MCF 10A (cell line): ENCODE measurements around the gene NPW. TPM values are rescaled to one million over a fixed set of nuclear protein-coding genes. Genes with fewer than 3 reads are reported as not detected.

Source experiments
- BruUV-seq: library from RNA; stranded (reverse); fragments of 400-500 nt; replicated peaks from 2 replicates; lab custom pipeline; 2021; lab: Mats Ljungman, UMichigan
- CTCF ChIA-PET: fragments of 300-600 bp; sonication (Branson Sonifier 250); formaldehyde crosslinking; extraction: SDS; loops from one replicate; lab custom pipeline; 2021; ENCODE audit warnings: antibody characterized with exemption, inconsistent platforms; lab: Yijun Ruan, JAX
- POLR2A ChIA-PET: fragments of 300-600, 350-650 bp; sonication (Branson Sonifier 250); formaldehyde crosslinking; extraction: SDS; loops from one replicate; lab custom pipeline; 2020; ENCODE audit warnings: antibody characterized with exemption, inconsistent platforms; lab: Yijun Ruan, JAX
- DNase-seq: peaks from one replicate; pipeline ENCODE4 v3.0.0-alpha.2; 2018; ENCODE audit not compliant: unreplicated experiment
- H3K27ac Mint-ChIP-seq: one replicate; pipeline ENCODE4 v1.8.0; 2022; ENCODE audit warnings: mild to moderate bottlenecking, low read depth, mixed read lengths; ENCODE audit not compliant: unreplicated experiment
- H3K27me3 Mint-ChIP-seq: one replicate; pipeline ENCODE4 v1.8.0; 2022; ENCODE audit warnings: mixed read lengths; ENCODE audit not compliant: insufficient read depth, unreplicated experiment
- H3K36me3 Mint-ChIP-seq: one replicate; pipeline ENCODE4 v1.8.0; 2022; ENCODE audit warnings: mild to moderate bottlenecking, moderate library complexity, mixed read lengths; ENCODE audit not compliant: insufficient read depth, unreplicated experiment
- H3K4me1 Mint-ChIP-seq: one replicate; pipeline ENCODE4 v1.8.0; 2022; ENCODE audit warnings: mixed read lengths; ENCODE audit not compliant: insufficient read depth, unreplicated experiment
- H3K4me3 Mint-ChIP-seq: one replicate; pipeline ENCODE4 v1.8.0; 2022; ENCODE audit warnings: mild to moderate bottlenecking, moderate library complexity, mixed read lengths; ENCODE audit not compliant: unreplicated experiment
- H3K9me3 Mint-ChIP-seq: one replicate; pipeline ENCODE4 v1.8.0; 2022; ENCODE audit warnings: mixed read lengths; ENCODE audit not compliant: unreplicated experiment
- intact Hi-C: fragments of 100-400 bp; cut with micrococcal nuclease; formaldehyde crosslinking; loops from 2 replicates; pipeline ENCODE4 v1.14.1; 2022
- total RNA-seq: library from RNA; stranded (reverse); gene quantifications from 2 replicates; pipeline ENCODE4 v1.2.3, GENCODE V29; 2022
- TF ChIP-seq, protein P1 (sequence below): fragments of 200-600 bp; IDR thresholded peaks from one replicate; pipeline ENCODE4 v1.8.0; 2022; ENCODE audit warnings: antibody characterized with exemption, mild to moderate bottlenecking; ENCODE audit not compliant: unreplicated experiment

The NPW gene
- total RNA-seq, 1 experiment from 2014 or later, result 4.9 TPM

DNA sequence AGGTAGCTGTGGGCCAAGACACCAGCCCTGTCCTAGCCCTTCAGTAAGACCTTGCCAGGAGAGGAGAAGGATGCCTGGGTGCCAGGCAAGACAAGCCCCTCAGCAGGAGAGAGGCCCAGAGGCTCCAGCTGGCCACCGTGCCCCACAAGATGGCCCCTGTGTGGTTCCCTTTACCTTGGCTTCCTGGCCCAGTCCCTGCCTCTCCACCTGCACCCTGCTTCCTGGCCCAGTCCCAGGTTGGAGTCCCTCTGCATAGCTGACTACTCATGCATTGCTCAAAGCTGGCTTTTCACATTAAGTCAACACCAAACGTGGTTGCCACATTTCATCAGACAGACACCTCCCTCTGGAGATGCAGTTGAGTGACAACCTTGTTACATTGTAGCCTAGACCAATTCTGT lies 25.9 kb upstream of the NPW start:
- ChIA-PET POLR2A (interaction anchor here (1.0 to 4.8 kb wide), 7 partner anchors 9 to 29 kb away, joined by 3 to 41 read pairs (median 4); partner anchors contain the start of genes GFER, RPS2, TBL3 and ZNF598), CTCF (interaction anchor here (0.6 to 1.5 kb wide), 2 partner anchors 10 to 978 kb away, joined by 3 to 6 read pairs; no protein-coding TSS in a partner anchor)
- no TSS peak for BruUV-seq
- Mint-ChIP-seq H3K9me3 (no peaks in the 10 kb centered on the region), H3K27ac (peak overlapping the region; percentile 80), H3K4me3 (no peak overlapping the region), H3K36me3 (peaks cover 41% of the 10 kb centered on the region), H3K4me1 (peaks cover 14% of the 10 kb centered on the region), H3K27me3 (no peaks in the 10 kb centered on the region)
- TF ChIP-seq, protein P1, sequence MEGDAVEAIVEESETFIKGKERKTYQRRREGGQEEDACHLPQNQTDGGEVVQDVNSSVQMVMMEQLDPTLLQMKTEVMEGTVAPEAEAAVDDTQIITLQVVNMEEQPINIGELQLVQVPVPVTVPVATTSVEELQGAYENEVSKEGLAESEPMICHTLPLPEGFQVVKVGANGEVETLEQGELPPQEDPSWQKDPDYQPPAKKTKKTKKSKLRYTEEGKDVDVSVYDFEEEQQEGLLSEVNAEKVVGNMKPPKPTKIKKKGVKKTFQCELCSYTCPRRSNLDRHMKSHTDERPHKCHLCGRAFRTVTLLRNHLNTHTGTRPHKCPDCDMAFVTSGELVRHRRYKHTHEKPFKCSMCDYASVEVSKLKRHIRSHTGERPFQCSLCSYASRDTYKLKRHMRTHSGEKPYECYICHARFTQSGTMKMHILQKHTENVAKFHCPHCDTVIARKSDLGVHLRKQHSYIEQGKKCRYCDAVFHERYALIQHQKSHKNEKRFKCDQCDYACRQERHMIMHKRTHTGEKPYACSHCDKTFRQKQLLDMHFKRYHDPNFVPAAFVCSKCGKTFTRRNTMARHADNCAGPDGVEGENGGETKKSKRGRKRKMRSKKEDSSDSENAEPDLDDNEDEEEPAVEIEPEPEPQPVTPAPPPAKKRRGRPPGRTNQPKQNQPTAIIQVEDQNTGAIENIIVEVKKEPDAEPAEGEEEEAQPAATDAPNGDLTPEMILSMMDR, result no peak
- peak; percentile 88 for DNase-seq
- intact Hi-C loops, result no loop called here

DNA sequence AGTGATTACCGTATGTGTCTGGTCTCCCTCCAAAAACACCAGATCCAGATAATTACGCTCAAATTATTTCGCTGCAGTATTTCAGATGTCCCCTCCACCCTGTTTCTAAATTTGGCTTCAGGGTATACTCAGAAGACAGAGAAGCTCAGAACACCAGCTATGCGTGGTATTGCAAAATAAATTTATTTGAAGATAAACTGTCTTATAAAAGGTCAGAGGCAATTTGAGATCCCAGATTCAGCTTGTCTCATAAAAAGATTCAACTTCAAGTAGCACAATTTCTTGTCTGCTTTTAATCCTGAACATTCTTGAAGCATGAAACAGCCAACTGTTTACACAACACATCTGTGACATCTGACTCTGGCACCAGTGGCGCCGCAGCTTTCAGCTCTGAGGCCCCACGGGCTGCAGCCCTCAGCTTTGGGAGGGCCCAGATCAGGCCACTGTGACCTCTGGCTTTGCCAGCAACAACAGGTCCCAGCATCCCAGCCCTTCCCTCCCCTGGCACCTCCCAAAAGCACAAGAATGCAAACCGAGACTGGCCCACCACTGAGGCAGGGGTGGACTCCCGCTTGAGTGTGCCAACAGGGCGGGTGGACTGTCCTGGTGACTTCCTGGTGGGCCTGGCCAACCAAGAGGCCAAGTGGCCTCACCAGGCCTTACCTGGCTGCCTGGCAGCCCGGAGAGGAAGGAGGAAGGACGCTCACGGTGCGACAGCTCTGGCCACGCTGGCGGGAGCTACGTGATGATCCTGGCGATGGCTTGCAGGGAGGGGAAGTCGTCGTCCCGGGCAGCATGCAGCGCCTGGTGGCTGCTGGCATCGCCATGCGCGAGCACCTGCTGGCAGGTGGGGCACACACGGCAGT lies 21.9 kb upstream of the NPW start:
- no peak overlapping the region for H3K27ac Mint-ChIP-seq
- peaks cover 60% of the 10 kb centered on the region for H3K36me3 Mint-ChIP-seq
- DNase-seq, result no peak
- no peaks in the 10 kb centered on the region for H3K27me3 Mint-ChIP-seq
- H3K4me1 Mint-ChIP-seq, result peaks cover 13% of the 10 kb centered on the region
- H3K9me3 Mint-ChIP-seq, result no peaks in the 10 kb centered on the region
- no peak overlapping the region for H3K4me3 Mint-ChIP-seq
- TF ChIP-seq, protein P1, result no peak
- TSS peak; percentile 41 for BruUV-seq
- ChIA-PET CTCF (interaction anchor here (0.6 kb wide), 1 partner anchor 74 kb away, joined by 3 read pairs; no protein-coding TSS in a partner anchor), POLR2A (interaction anchor here (0.7 to 4.8 kb wide), 4 partner anchors 10 to 47 kb away, joined by 4 to 41 read pairs (median 9); partner anchors contain the start of genes GFER and ZNF598)
- intact Hi-C loops, result no loop called here

DNA sequence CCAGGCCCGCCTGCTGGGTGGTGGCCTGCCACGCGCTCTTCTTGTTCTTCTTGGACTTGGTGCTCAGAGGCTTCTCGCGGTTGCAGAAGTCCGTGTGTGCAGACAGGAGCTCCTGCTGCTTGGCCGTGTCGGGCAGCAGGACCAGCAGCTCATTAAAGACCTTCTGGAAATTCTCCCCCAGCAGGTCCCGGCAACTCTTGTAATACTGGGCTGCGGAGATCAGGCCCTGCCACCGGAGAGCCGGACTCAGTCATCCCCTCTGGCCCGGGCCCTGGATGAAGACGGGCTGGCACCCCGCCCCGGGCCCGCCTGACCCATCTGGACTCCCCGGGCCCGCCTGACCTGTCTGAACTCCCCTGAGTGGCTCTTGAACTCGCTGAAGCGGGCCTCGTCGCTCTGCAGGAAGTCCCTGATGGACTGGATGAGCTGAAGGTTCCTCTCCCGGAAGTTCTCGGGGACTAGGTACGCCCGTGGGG lies 21.2 kb upstream of the NPW start:
- intact Hi-C loops, result no loop called here
- no peaks in the 10 kb centered on the region for H3K9me3 Mint-ChIP-seq
- POLR2A ChIA-PET, result interaction anchor here (1.5 kb wide), 1 partner anchor 10 kb away, joined by 4 read pairs; no protein-coding TSS in a partner anchor
- TF ChIP-seq, protein P1, result no peak
- BruUV-seq, result no TSS peak
- H3K4me3 Mint-ChIP-seq, result no peak overlapping the region
- H3K36me3 Mint-ChIP-seq, result peaks cover 67% of the 10 kb centered on the region
- H3K27me3 Mint-ChIP-seq, result no peaks in the 10 kb centered on the region
- no peak overlapping the region for H3K27ac Mint-ChIP-seq
- H3K4me1 Mint-ChIP-seq, result peaks cover 13% of the 10 kb centered on the region
- DNase-seq, result no peak
- CTCF ChIA-PET, result interaction anchor here (0.6 kb wide), 1 partner anchor 74 kb away, joined by 3 read pairs; no protein-coding TSS in a partner anchor
